LNCaP clone FGC (cell line): ENCODE data around the gene B3GNT2.

Source experiments
- DNase-seq: peaks from one replicate; pipeline ENCODE4 v3.0.0-alpha.2; 2011; ENCODE audit warnings: low read depth
- H3K4me3 ChIP-seq: 2 replicates; pipeline ENCODE4 v1.5.1; 2011; ENCODE audit warnings: mild to moderate bottlenecking, low read depth, low read length, control low read depth
- TF ChIP-seq, protein P1 (sequence below): IDR thresholded peaks from 2 replicates; pipeline ENCODE4 v1.5.1; 2012; ENCODE audit warnings: mild to moderate bottlenecking; ENCODE audit not compliant: control insufficient read depth, insufficient read depth; ENCODE audit errors: extremely low read depth

The B3GNT2 gene

DNA sequence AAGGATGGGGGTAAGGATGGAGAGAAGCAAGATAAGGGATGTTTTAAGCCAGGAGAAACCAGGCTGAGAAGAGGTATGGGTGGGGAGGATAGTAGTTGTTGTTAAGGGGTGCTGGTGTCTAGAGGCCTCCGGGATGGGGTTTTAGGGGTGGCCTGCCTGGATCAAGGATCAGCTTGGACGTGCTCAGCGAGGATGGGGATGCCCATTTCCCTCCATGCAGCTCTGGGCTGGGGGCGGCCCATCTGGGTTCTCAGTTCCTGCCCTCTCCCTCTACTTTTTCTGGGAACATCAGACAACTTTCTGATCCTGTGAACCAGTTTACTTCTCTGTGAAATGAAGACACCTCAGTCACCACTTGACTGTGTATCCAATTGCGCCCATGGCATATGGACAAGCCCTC, 10.1 kb downstream of the B3GNT2 start:
- H3K4me3 ChIP-seq: no peak overlapping the region
- TF ChIP-seq, protein P1, sequence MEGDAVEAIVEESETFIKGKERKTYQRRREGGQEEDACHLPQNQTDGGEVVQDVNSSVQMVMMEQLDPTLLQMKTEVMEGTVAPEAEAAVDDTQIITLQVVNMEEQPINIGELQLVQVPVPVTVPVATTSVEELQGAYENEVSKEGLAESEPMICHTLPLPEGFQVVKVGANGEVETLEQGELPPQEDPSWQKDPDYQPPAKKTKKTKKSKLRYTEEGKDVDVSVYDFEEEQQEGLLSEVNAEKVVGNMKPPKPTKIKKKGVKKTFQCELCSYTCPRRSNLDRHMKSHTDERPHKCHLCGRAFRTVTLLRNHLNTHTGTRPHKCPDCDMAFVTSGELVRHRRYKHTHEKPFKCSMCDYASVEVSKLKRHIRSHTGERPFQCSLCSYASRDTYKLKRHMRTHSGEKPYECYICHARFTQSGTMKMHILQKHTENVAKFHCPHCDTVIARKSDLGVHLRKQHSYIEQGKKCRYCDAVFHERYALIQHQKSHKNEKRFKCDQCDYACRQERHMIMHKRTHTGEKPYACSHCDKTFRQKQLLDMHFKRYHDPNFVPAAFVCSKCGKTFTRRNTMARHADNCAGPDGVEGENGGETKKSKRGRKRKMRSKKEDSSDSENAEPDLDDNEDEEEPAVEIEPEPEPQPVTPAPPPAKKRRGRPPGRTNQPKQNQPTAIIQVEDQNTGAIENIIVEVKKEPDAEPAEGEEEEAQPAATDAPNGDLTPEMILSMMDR: no peak
- DNase-seq: no peak

DNA sequence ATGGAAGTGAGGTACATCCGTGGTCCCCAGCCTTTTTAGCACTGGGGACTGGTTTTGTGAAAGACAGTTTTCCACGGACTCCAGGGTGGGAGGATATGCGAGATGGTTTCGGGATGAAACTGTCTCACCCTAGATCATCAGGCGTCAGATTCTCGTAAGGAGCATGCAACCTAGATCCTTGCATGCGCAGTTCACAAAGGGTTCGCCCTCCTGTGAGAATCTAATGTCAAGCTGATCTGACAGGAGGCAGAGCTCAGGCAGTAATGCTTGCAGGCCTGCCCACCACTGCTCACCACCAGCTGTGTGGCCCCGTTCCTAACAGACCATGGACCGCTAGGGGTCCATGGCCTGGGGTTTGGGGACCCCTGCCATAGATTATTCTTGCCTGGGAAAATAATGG, 11.6 kb downstream of the B3GNT2 start:
- H3K4me3 ChIP-seq: no peak overlapping the region
- TF ChIP-seq, protein P1: no peak
- DNase-seq: no peak

DNA sequence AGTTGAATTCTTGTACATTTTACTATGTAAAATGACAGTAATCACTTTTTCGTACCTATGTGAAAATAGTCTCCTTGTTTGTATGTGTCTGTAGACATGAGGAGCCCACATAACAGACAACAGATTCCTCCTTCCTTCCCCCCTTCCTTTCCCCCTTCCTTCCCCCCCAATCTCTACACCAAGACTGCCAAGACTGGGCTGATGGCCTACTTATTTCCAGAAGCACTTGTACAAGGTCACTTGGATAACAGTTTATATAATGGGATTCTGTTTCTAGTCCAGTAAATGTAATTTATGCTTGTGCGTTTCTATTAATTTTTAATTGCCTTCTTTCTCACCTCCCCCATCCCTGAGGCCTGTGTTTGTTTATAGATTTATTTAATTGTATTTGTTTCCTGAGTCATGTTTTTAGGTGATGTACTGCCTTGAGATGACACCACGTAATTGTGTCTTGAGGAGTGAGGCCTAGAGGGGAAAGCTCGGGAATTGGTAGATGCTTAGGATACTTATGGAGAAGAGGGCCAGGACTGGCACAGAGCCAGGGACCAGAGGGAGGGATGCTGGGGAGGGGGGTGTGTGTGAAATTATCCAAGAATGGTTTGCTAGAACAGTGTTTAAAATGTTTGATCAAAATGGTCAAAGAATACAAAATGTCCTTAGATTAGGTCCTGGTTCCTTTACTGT, 12.3 kb downstream of the B3GNT2 start:
- H3K4me3 ChIP-seq: no peak overlapping the region
- TF ChIP-seq, protein P1: no peak
- no peak for DNase-seq

DNA sequence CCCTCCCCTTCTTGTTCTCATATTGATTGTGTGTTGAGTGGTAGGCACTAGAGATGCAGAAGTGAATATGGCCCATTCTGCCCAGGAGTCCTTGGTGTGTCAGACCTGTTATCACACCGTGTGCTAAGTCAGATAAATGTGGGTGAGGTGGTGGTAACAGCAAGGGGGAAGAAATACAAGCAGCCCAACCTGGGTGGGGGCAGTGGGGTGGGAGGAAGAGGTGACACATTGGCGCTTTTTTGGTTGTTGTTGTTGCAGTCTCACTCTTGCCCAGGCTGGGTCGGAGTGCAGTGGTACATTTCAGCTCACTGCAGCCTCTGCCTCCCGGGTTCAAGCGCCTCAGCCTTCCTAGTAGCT, 12.8 kb downstream of the B3GNT2 start:
- no peak for DNase-seq
- no peak overlapping the region for H3K4me3 ChIP-seq
- TF ChIP-seq, protein P1: no peak

DNA sequence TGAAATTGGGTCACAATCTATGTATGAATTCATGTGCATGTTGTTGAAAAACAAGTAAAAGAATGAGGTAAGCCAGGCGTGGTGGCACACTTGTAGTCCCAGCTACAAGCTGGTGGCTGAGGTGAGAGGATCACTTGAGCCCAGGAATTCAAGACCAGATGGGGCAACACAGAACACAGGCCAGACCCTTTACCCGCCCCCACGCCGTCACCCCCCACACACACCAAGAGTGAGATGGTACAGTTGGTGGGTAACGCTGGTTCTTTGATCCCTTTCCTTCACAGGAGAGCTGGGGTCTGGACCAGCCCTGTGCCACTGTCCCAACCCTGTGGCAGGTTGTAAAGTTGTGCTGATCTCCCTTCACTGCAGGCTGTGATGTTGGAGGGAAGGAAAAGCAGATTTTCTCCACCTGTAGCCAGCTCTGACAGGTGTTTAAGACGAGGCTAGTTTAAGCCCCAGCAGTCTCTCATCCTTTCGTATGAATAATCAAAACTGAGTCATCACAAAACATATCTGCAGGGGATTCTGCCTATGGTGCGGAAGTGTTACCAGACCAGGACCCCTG, 13.6 kb downstream of the B3GNT2 start:
- no peak overlapping the region for H3K4me3 ChIP-seq
- no peak for DNase-seq
- TF ChIP-seq, protein P1: no peak

DNA sequence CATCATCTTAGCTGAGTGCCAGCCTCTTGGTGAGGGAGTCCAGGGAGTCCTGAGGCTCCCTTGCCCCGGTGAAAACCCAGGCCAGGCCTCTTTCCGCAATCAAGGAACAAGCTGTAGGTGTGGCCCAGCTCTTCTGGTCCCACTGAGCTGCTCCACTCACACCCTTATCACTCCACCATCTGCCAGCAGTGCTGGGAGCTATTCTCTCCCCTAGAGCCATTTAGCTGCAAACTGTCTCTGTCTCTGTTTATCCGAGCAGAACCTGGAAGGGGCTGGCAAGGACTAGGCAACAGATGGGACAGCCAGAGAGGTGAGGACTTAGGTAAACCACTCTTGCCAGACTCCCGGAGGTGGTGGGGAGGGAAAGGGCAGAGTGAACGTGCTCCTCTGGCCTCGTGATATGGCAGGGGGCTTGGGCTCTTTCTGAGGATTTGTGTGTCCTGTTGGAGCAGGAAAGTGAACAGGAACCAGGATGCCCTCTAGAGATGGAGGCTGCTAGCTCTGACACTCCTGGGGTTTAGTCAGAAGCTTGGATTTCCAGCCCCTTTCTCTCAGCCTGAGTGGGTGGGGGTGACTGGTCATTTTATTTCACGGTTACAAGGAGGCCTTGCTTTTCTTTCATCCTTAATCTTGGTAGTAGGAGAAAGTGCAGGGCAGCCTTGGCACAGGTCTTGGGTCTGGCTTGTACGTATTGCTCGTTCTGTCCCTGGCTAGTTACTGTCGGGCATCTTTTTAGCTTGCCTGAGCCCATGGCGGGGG, 19.6 kb downstream of the B3GNT2 start:
- TF ChIP-seq, protein P1: no peak

More for the DNA sequence above, 19.6 kb downstream of the B3GNT2 start:
- DNase-seq: no peak
- H3K4me3 ChIP-seq: no peak overlapping the region
